ENCODE data around the gene POU6F2.

DNA sequence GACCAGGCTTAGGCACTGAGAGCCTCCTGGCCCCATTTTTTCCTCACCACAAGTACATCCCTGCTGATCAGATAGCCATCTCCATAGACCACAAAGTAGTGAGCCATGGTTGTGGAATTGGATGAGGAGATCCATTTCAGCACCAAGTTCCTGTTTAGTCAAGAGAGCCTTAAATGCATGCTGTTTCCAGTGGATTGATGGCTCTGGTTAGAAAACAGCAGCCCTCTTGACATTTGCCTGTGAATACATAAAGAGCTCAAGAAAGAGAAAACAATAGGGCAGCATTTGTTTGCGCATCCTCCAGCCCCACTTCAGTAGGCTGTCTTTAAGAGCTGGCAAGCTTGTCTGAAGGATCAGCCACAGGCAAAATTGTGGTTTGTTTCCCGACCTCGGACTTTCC lies 251.2 kb downstream of the POU6F2 start:
- TF ChIP-seq, protein P1, sequence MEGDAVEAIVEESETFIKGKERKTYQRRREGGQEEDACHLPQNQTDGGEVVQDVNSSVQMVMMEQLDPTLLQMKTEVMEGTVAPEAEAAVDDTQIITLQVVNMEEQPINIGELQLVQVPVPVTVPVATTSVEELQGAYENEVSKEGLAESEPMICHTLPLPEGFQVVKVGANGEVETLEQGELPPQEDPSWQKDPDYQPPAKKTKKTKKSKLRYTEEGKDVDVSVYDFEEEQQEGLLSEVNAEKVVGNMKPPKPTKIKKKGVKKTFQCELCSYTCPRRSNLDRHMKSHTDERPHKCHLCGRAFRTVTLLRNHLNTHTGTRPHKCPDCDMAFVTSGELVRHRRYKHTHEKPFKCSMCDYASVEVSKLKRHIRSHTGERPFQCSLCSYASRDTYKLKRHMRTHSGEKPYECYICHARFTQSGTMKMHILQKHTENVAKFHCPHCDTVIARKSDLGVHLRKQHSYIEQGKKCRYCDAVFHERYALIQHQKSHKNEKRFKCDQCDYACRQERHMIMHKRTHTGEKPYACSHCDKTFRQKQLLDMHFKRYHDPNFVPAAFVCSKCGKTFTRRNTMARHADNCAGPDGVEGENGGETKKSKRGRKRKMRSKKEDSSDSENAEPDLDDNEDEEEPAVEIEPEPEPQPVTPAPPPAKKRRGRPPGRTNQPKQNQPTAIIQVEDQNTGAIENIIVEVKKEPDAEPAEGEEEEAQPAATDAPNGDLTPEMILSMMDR (IDR thresholded peaks at IDR 0.05; ENCODE audit: low read depth, low read length, poor library complexity, severe bottlenecking), result no peak
- no peak for TF ChIP-seq EZH2phosphoT487 (IDR thresholded peaks at IDR 0.05; ENCODE audit: borderline replicate concordance, low read length)

Measured in DOHH2 (cell line).